Measurements from ENCODE around the gene MANSC1.

DNA sequence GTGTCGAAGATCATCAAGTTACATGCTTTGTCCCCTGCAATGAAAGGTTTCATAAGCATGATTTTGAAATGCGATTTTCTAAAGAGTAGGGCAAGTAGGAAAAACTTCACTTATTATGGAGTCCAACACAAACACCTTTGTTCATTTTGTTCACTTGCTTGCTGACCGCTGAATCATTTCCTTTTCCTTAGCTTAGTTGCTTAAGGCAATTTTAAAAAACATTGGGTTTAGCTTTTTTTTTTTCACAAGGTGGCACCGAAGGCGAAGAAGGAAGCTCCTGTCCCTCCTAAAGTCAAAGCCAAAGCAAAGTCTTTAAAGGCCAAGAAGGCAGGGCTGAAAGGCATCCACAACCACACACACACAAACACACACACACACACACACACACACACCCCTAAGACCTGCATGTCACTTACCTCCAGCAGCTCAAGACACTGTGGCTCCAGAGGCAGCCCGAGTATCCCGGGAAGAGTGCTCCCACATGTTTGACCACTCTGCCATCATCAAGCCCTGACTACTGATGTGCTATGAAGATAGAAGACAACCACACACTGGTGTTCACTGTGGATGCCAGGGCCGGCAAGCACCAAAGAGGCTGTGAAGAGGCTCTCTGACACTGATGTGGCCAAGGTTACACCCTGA lies 11.4 kb downstream of the MANSC1 start:
- TF ChIP-seq MEIS1 (CRISPR knock-in tag; IDR thresholded peaks at IDR 0.05; ENCODE audit: borderline replicate concordance) (no peak), ZNF23 (tag by site-specific recombination; IDR thresholded peaks at IDR 0.05; ENCODE audit: borderline replicate concordance) (no peak), ZNF558 (tag by site-specific recombination; IDR thresholded peaks at IDR 0.05) (no peak), GLI2 (tag by site-specific recombination; IDR thresholded peaks at IDR 0.05; ENCODE audit: borderline replicate concordance, low read depth) (no peak), ZNF274 (IDR thresholded peaks at IDR 0.05; ENCODE audit: low read length) (no peak), ZNF274 (tag by site-specific recombination; IDR thresholded peaks at IDR 0.05; ENCODE audit: borderline replicate concordance) (no peak), ZNF776 (tag by site-specific recombination; IDR thresholded peaks at IDR 0.05; ENCODE audit: borderline replicate concordance) (no peak), BCL11A (tag by site-specific recombination; IDR thresholded peaks at IDR 0.05; ENCODE audit: low read depth) (no peak), ZNF10 (tag by site-specific recombination; IDR thresholded peaks at IDR 0.05) (no peak)
- TF ChIP-seq, protein P1, sequence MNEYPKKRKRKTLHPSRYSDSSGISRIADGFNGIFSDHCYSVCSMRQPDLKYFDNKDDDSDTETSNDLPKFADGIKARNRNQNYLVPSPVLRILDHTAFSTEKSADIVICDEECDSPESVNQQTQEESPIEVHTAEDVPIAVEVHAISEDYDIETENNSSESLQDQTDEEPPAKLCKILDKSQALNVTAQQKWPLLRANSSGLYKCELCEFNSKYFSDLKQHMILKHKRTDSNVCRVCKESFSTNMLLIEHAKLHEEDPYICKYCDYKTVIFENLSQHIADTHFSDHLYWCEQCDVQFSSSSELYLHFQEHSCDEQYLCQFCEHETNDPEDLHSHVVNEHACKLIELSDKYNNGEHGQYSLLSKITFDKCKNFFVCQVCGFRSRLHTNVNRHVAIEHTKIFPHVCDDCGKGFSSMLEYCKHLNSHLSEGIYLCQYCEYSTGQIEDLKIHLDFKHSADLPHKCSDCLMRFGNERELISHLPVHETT (tag by site-specific recombination; IDR thresholded peaks at IDR 0.05) = no peak
- TF ChIP-seq, protein P2, sequence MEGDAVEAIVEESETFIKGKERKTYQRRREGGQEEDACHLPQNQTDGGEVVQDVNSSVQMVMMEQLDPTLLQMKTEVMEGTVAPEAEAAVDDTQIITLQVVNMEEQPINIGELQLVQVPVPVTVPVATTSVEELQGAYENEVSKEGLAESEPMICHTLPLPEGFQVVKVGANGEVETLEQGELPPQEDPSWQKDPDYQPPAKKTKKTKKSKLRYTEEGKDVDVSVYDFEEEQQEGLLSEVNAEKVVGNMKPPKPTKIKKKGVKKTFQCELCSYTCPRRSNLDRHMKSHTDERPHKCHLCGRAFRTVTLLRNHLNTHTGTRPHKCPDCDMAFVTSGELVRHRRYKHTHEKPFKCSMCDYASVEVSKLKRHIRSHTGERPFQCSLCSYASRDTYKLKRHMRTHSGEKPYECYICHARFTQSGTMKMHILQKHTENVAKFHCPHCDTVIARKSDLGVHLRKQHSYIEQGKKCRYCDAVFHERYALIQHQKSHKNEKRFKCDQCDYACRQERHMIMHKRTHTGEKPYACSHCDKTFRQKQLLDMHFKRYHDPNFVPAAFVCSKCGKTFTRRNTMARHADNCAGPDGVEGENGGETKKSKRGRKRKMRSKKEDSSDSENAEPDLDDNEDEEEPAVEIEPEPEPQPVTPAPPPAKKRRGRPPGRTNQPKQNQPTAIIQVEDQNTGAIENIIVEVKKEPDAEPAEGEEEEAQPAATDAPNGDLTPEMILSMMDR (tag by site-specific recombination; IDR thresholded peaks at IDR 0.05) = no peak
- TF ChIP-seq, protein P3, sequence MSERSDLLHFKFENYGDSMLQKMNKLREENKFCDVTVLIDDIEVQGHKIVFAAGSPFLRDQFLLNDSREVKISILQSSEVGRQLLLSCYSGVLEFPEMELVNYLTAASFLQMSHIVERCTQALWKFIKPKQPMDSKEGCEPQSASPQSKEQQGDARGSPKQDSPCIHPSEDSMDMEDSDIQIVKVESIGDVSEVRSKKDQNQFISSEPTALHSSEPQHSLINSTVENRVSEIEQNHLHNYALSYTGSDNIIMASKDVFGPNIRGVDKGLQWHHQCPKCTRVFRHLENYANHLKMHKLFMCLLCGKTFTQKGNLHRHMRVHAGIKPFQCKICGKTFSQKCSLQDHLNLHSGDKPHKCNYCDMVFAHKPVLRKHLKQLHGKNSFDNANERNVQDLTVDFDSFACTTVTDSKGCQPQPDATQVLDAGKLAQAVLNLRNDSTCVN (tag by site-specific recombination; optimal IDR thresholded peaks at IDR 0.05) = no peak
- TF ChIP-seq, protein P4, sequence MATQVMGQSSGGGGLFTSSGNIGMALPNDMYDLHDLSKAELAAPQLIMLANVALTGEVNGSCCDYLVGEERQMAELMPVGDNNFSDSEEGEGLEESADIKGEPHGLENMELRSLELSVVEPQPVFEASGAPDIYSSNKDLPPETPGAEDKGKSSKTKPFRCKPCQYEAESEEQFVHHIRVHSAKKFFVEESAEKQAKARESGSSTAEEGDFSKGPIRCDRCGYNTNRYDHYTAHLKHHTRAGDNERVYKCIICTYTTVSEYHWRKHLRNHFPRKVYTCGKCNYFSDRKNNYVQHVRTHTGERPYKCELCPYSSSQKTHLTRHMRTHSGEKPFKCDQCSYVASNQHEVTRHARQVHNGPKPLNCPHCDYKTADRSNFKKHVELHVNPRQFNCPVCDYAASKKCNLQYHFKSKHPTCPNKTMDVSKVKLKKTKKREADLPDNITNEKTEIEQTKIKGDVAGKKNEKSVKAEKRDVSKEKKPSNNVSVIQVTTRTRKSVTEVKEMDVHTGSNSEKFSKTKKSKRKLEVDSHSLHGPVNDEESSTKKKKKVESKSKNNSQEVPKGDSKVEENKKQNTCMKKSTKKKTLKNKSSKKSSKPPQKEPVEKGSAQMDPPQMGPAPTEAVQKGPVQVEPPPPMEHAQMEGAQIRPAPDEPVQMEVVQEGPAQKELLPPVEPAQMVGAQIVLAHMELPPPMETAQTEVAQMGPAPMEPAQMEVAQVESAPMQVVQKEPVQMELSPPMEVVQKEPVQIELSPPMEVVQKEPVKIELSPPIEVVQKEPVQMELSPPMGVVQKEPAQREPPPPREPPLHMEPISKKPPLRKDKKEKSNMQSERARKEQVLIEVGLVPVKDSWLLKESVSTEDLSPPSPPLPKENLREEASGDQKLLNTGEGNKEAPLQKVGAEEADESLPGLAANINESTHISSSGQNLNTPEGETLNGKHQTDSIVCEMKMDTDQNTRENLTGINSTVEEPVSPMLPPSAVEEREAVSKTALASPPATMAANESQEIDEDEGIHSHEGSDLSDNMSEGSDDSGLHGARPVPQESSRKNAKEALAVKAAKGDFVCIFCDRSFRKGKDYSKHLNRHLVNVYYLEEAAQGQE (tag by site-specific recombination; IDR thresholded peaks at IDR 0.05) = no peak
- TF ChIP-seq, protein P5, sequence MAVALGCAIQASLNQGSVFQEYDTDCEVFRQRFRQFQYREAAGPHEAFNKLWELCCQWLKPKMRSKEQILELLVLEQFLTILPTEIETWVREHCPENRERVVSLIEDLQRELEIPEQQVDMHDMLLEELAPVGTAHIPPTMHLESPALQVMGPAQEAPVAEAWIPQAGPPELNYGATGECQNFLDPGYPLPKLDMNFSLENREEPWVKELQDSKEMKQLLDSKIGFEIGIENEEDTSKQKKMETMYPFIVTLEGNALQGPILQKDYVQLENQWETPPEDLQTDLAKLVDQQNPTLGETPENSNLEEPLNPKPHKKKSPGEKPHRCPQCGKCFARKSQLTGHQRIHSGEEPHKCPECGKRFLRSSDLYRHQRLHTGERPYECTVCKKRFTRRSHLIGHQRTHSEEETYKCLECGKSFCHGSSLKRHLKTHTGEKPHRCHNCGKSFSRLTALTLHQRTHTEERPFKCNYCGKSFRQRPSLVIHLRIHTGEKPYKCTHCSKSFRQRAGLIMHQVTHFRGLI (tag by site-specific recombination; IDR thresholded peaks at IDR 0.05) = no peak
- TF ChIP-seq, protein P6, sequence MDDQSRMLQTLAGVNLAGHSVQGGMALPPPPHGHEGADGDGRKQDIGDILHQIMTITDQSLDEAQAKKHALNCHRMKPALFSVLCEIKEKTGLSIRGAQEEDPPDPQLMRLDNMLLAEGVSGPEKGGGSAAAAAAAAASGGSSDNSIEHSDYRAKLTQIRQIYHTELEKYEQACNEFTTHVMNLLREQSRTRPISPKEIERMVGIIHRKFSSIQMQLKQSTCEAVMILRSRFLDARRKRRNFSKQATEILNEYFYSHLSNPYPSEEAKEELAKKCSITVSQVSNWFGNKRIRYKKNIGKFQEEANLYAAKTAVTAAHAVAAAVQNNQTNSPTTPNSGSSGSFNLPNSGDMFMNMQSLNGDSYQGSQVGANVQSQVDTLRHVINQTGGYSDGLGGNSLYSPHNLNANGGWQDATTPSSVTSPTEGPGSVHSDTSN (CRISPR knock-in tag; IDR thresholded peaks at IDR 0.05) = no peak

Measured in HEK293 (cell line).